ENCODE results near the gene CADM3.

Gene CADM3

GRCh38 chr1:159187647-159188374 is 16.4 kb downstream of the CADM3 start:
- H3K27me3 Mint-ChIP-seq, result no peaks in the 10 kb centered on the region
- H3K4me1 Mint-ChIP-seq, result peaks cover 41% of the 10 kb centered on the region
- ATAC-seq, result no peak
- no peaks in the 10 kb centered on the region for H3K9me3 Mint-ChIP-seq
- no peaks in the 10 kb centered on the region for H3K36me3 Mint-ChIP-seq
- H3K4me3 Mint-ChIP-seq, result peak overlapping the region; percentile 85
- H3K27ac Mint-ChIP-seq, result peak overlapping the region; percentile 91

GRCh38 chr1:159188375-159188788 is 17.0 kb downstream of the CADM3 start:
- Mint-ChIP-seq H3K4me1 (peaks cover 41% of the 10 kb centered on the region), H3K4me3 (peak overlapping the region; percentile 85), H3K36me3 (no peaks in the 10 kb centered on the region), H3K27ac (peak overlapping the region; percentile 91), H3K27me3 (no peaks in the 10 kb centered on the region), H3K9me3 (no peaks in the 10 kb centered on the region)
- ATAC-seq, result peak; percentile 92

- Mint-ChIP-seq H3K4me1 (peaks cover 41% of the 10 kb centered on the region), H3K4me3 (no peak overlapping the region), H3K36me3 (no peaks in the 10 kb centered on the region), H3K27ac (no peak overlapping the region), H3K27me3 (no peaks in the 10 kb centered on the region), H3K9me3 (no peaks in the 10 kb centered on the region)
- no peak for ATAC-seq
These were observed 19.0 kb downstream of the CADM3 start for GRCh38 chr1:159190441-159190840.

- Mint-ChIP-seq H3K9me3 (no peaks in the 10 kb centered on the region), H3K4me1 (no peaks in the 10 kb centered on the region), H3K27me3 (peaks cover 37% of the 10 kb centered on the region), H3K36me3 (no peaks in the 10 kb centered on the region), H3K4me3 (no peak overlapping the region), H3K27ac (no peak overlapping the region)
- no peak for ATAC-seq
These were observed 25.1 kb downstream of the CADM3 start for GRCh38 chr1:159196543-159196942.

DNA sequence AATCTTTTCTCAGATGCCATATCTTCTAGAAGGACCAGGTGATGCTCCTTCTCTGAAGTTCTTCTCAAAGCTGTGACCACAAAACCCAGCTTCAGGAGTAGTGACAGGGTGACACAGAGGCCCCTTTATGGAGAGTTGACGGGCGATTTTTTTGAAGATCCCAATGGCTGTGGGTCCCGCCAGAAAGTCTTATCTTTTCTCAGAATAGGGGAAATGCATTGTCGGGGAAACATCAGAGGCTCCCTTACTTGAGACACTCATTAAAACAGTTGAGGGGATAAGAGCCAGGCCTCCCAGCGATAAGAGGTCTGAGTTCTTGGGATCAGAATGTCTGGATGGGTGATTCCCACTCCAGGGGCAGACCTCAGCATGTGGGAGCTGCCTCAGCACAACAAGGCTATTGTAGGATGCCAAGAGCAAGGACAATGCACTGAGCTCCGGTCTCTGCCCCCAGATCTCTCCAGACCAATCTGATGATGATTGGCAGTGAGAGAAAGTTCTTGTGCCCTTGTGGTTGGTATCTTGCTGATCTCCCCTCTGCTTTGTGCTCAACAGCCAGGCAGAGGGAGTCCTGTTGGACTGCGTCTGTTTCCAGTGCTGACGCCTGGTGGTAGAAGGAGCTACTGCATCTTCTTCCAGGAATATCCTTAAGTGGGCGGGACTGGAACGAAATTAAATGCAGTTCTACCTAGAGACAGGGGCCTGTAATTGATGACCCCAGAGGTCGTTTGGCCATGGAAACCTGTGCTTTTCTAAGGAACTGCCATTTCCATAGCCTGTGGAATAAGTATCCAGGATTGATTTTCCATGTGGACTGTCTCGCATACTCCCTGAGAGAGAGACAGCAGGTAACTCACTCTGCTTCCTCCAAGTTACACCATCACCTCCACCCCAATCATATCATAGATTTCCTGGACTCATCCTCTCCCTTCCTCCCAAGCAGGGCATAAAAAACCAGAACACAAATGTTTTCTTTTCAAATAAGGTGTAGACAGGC is 26.4 kb downstream of the CADM3 start:
- Mint-ChIP-seq H3K9me3 (no peaks in the 10 kb centered on the region), H3K4me1 (no peaks in the 10 kb centered on the region), H3K27me3 (peaks cover 50% of the 10 kb centered on the region), H3K4me3 (no peak overlapping the region), H3K36me3 (no peaks in the 10 kb centered on the region), H3K27ac (no peak overlapping the region)
- ATAC-seq, result peak; percentile 77

DNA sequence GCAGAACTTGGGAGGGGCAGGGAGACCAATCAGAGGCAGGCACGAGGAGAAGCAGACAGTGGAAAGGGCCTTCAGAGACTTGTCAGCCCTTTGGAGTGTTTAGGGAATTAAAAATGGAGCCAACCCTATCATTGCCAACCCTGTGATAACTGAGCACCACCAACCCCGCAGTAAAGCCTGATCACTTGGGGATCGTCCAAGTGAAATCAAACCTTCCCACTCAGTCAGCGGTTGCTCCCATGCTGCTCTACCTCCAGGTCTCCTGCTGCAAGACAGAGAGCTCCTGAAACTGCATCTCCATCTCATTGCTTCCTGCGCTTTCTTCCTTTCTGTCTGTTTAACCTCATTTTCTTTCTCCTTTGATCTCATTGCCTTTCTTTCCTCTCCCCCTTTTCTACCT is 28.5 kb downstream of the CADM3 start:
- ATAC-seq, result no peak
- H3K27ac Mint-ChIP-seq, result no peak overlapping the region
- H3K4me3 Mint-ChIP-seq, result no peak overlapping the region
- H3K36me3 Mint-ChIP-seq, result no peaks in the 10 kb centered on the region
- H3K27me3 Mint-ChIP-seq, result peaks cover 67% of the 10 kb centered on the region
- H3K9me3 Mint-ChIP-seq, result no peaks in the 10 kb centered on the region
- peaks cover 6% of the 10 kb centered on the region for H3K4me1 Mint-ChIP-seq

GRCh38 chr1:159200769-159201168 is 29.4 kb downstream of the CADM3 start:
- peaks cover 76% of the 10 kb centered on the region for H3K27me3 Mint-ChIP-seq

DNA sequence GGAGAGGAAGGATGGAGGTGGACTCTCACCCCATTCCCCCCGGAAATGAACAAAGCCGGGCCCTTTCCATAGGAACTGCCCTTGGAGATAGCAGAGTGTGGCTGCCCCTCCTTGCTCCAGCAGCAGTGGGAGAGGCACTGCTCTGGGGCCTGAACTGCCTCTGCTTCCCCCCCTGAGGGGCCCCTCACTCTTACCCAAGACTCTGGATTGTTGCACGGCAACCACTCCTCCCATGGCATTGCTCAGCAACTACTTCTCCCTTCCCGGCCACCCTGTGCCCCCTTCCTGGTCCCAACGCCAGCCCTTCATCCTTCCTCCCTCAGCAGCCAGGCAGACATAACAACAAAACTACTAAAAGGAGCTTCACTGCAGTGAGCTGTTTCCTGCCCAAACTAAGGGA is 30.2 kb downstream of the CADM3 start:
- no peak overlapping the region for H3K27ac Mint-ChIP-seq
- H3K4me3 Mint-ChIP-seq, result no peak overlapping the region
- H3K36me3 Mint-ChIP-seq, result no peaks in the 10 kb centered on the region
- no peaks in the 10 kb centered on the region for H3K9me3 Mint-ChIP-seq
- H3K27me3 Mint-ChIP-seq, result peaks cover 81% of the 10 kb centered on the region
- ATAC-seq, result no peak
- H3K4me1 Mint-ChIP-seq, result peaks cover 13% of the 10 kb centered on the region

More at GRCh38 chr1:159200769-159201168, 29.4 kb downstream of the CADM3 start:
- no peaks in the 10 kb centered on the region for H3K9me3 Mint-ChIP-seq
- no peak overlapping the region for H3K4me3 Mint-ChIP-seq
- H3K27ac Mint-ChIP-seq, result no peak overlapping the region
- H3K36me3 Mint-ChIP-seq, result no peaks in the 10 kb centered on the region
- no peak for ATAC-seq
- H3K4me1 Mint-ChIP-seq, result peaks cover 10% of the 10 kb centered on the region

DNA sequence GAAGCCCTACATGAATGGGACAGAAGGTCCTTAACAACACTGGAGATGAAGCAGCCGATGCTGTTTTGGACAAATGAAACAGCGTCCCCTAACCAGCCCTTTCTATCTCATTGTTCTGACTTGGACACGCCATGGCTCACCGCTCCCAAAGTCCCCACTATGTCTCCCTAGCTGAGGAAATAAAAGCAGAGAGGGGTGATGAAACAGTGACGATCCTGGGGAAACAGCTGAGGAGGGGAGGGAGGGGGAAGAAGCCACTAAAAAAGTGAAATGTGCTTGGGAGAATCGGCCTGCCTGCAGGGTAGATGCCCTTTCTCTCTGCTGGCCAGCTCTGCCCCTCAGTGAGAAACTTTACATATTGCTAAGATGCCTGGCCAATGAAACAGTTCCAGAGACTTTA is 32.2 kb downstream of the CADM3 start:
- Mint-ChIP-seq H3K36me3 (no peaks in the 10 kb centered on the region), H3K4me3 (no peak overlapping the region), H3K27me3 (peaks cover 94% of the 10 kb centered on the region), H3K27ac (no peak overlapping the region), H3K9me3 (no peaks in the 10 kb centered on the region), H3K4me1 (peaks cover 30% of the 10 kb centered on the region)
- ATAC-seq, result no peak

DNA sequence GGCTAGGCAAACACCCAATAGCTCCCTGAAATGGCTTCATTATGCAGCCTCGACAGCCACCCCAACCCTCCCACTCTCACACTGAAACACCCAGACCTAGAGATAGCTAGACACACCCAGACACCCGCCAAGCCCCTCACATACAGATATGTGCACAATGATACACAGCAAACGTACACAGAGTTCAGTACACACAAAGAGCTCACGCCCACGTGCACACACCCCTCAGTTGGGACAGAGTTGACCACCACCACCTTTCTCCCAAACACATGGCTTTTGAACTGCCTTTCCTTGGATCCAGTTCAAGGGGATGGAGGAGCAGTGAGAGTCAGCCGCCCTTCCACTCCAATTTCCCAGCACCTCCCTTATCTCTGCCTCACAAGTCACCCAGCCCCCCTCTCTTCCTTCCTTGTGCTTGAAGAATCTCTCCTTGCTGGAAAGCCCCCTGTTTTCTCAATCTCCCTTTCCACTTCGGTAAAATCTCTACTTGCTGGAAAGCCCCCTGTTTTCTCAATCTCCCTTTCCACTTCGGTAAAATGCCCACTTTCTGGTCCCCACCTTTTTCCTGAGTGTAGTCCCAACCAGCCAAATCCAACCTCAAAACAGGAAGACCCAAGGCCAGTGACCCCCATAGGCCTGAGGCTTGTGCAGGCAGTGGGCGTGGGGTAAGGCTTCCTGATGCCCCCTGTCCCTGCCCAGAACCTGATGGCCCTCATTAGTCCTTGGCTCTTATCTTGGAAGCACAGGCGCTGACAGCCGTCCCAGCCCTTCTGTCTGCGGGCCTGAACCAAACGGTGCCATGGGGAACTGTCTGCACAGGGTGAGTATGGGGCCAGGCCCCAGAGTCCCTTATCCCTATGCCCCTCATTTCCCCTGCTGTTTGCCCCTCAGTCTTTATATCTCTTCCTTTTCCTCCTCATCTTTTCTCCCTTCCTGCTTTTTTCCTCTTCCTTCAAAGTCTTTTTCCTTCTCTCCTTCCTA is 33.0 kb downstream of the CADM3 start, which contains the start of gene ACKR1:
TSS of gene ACKR1 (plus strand) at position 715 of the 981 bp plus-strand sequence. CDS start at position 800, 85 bp downstream.
- no peak for ATAC-seq
- no peaks in the 10 kb centered on the region for H3K9me3 Mint-ChIP-seq
- H3K36me3 Mint-ChIP-seq, result no peaks in the 10 kb centered on the region
- no peak within 1 kb of the TSS for H3K27ac Mint-ChIP-seq
- H3K4me3 Mint-ChIP-seq, result no peak within 1 kb of the TSS
- peaks cover 30% of the 10 kb centered on the region for H3K4me1 Mint-ChIP-seq
- peaks cover 94% of the 10 kb centered on the region for H3K27me3 Mint-ChIP-seq

DNA sequence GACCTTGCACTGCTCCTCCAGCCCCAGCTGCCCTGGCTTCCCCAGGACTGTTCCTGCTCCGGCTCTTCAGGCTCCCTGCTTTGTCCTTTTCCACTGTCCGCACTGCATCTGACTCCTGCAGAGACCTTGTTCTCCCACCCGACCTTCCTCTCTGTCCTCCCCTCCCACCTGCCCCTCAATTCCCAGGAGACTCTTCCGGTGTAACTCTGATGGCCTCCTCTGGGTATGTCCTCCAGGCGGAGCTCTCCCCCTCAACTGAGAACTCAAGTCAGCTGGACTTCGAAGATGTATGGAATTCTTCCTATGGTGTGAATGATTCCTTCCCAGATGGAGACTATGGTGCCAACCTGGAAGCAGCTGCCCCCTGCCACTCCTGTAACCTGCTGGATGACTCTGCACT is 33.8 kb downstream of the CADM3 start:
- Mint-ChIP-seq H3K4me3 (no peak overlapping the region), H3K36me3 (no peaks in the 10 kb centered on the region), H3K27ac (no peak overlapping the region), H3K4me1 (peaks cover 30% of the 10 kb centered on the region), H3K9me3 (no peaks in the 10 kb centered on the region), H3K27me3 (peaks cover 96% of the 10 kb centered on the region)
- no peak for ATAC-seq

DNA sequence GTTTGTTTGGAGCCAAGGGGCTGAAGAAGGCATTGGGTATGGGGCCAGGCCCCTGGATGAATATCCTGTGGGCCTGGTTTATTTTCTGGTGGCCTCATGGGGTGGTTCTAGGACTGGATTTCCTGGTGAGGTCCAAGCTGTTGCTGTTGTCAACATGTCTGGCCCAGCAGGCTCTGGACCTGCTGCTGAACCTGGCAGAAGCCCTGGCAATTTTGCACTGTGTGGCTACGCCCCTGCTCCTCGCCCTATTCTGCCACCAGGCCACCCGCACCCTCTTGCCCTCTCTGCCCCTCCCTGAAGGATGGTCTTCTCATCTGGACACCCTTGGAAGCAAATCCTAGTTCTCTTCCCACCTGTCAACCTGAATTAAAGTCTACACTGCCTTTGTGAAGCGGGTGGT is 34.7 kb downstream of the CADM3 start:
- no peaks in the 10 kb centered on the region for H3K9me3 Mint-ChIP-seq
- H3K27ac Mint-ChIP-seq, result no peak overlapping the region
- peaks cover 30% of the 10 kb centered on the region for H3K4me1 Mint-ChIP-seq
- peaks cover 96% of the 10 kb centered on the region for H3K27me3 Mint-ChIP-seq
- ATAC-seq, result no peak
- H3K36me3 Mint-ChIP-seq, result no peaks in the 10 kb centered on the region
- H3K4me3 Mint-ChIP-seq, result no peak overlapping the region

DNA sequence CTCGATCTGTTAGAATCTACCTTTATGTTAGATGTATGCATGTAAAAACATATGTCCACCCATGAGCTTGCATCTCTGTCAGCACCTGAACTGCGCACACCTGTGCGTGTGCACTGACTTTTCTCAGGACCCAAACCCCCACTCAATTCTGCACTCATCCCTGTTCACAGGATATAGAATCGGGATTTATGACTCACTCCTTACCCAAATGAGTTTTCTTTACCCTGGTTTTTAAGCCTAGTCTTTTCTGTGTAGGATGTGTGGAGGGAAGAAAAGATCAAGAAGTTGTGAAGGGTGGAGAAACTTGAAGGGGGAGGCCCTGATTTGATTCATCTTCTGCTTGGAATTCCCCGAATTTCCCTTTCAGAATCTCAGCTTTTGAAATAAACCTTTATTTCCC is 35.7 kb downstream of the CADM3 start:
- no peak for ATAC-seq
- Mint-ChIP-seq H3K27ac (no peak overlapping the region), H3K36me3 (no peaks in the 10 kb centered on the region), H3K27me3 (peaks cover 96% of the 10 kb centered on the region), H3K4me3 (no peak overlapping the region), H3K9me3 (no peaks in the 10 kb centered on the region), H3K4me1 (peaks cover 40% of the 10 kb centered on the region)

DNA sequence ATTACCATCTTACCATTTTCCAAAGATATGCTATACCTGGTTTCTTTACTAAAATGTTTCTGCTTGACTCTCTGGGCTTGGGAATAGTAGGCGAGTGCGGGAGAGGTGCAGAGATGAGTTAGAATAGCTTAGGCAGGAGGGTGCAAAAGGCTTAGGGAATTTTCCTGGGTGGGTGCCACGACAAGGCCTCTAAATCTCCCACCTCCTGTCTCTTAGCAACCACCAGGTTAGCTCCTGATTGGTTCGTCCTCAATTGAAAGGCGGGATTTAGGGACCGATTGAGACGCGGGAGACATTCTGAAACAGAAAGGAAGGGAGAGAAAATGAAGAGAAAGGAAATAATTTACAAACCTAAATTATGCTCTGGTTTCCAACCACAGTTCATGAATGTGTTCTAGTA is 36.4 kb downstream of the CADM3 start:
- Mint-ChIP-seq H3K27me3 (peaks cover 96% of the 10 kb centered on the region), H3K4me3 (no peak overlapping the region), H3K9me3 (no peaks in the 10 kb centered on the region), H3K36me3 (no peaks in the 10 kb centered on the region), H3K4me1 (peaks cover 40% of the 10 kb centered on the region), H3K27ac (no peak overlapping the region)
- ATAC-seq, result no peak

All from stimulated activated memory B cell treated with anti-CD40 and anti-IgM and Interleukin-4, amounts not matched to agents 10 μg/mL and 1 μg/mL and 100 μg/mL, for 72 hours (primary cell).